ENCODE measurements around the gene LDLRAD4. TPM values are rescaled to one million over a fixed set of nuclear protein-coding genes. Genes with fewer than 3 reads are reported as not detected.
"Not testable (repeated sequence)": the region's sequence is repeated elsewhere in the genome, so short reads cannot be mapped to it uniquely, and the experiment has no call there.

Gene LDLRAD4
- total RNA-seq, 1 experiment from 2014 or later: not detected

DNA sequence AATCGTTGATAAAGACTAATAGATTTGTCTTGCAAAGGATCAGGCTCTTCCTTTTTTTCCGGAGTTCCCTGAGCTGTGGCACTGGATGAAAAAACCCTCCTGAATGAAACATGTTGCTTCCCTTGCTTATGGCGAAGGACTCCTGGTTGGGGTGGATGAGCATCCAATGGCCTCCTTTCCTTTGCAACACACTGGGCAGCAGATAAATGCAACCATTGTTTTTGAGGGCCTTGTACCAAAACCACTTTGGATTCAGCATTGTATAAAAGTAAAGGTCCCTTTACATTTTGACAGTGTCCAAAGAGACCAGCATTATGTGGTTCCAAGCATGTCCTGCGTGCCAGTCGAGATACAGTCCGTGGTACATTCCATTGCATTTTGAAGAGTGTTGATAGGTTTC is 463.1 kb downstream of the LDLRAD4 start:
- peaks cover 83% of the 10 kb centered on the region for H3K79me2 ChIP-seq (ENCODE audit: low read length)
- H3K27me3 ChIP-seq (ENCODE audit: low read length): no peaks in the 10 kb centered on the region
- TF ChIP-seq, protein P1, sequence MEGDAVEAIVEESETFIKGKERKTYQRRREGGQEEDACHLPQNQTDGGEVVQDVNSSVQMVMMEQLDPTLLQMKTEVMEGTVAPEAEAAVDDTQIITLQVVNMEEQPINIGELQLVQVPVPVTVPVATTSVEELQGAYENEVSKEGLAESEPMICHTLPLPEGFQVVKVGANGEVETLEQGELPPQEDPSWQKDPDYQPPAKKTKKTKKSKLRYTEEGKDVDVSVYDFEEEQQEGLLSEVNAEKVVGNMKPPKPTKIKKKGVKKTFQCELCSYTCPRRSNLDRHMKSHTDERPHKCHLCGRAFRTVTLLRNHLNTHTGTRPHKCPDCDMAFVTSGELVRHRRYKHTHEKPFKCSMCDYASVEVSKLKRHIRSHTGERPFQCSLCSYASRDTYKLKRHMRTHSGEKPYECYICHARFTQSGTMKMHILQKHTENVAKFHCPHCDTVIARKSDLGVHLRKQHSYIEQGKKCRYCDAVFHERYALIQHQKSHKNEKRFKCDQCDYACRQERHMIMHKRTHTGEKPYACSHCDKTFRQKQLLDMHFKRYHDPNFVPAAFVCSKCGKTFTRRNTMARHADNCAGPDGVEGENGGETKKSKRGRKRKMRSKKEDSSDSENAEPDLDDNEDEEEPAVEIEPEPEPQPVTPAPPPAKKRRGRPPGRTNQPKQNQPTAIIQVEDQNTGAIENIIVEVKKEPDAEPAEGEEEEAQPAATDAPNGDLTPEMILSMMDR (conservative IDR thresholded peaks at IDR 0.05; ENCODE audit: low read depth, low read length): no peak
- H3K9me3 ChIP-seq (ENCODE audit: low read length): 0 out of 2 replicates have a peak, but pooled peaks cover 7% of the 10 kb centered on the region
- no peaks in the 10 kb centered on the region for H3K9me2 ChIP-seq (replicated peaks; ENCODE audit: low read length)
- ChIA-PET POLR2A (ENCODE audit: unreplicated experiment) (no interaction called here), CTCF (no interaction called here)
- H3K9ac ChIP-seq (ENCODE audit: low read length): no peak overlapping the region
- no peak overlapping the region for H2AFZ ChIP-seq (ENCODE audit: low read length)
- H3K4me3 ChIP-seq (ENCODE audit: low read length): no peak overlapping the region
- no peaks in the 10 kb centered on the region for H3F3A ChIP-seq (ENCODE audit: low read length, unreplicated experiment)
- H3K4me1 ChIP-seq (ENCODE audit: insufficient read depth, low read length): no peaks in the 10 kb centered on the region
- peaks cover 45% of the 10 kb centered on the region for H3K36me3 ChIP-seq (ENCODE audit: low read depth, low read length)
- ATAC-seq (no peak), DNase-seq (no peak)
- no peak overlapping the region for H3K27ac ChIP-seq (ENCODE audit: low read length)
- no TSS peak for BruUV-seq (replicated peaks)
- peaks cover 26% of the 10 kb centered on the region; the same call in 1 of the 2 replicates for H4K20me1 ChIP-seq (ENCODE audit: low read length)
- no peak overlapping the region for H3K4me2 ChIP-seq (ENCODE audit: low read length)
- intact Hi-C loops (cut with micrococcal nuclease): no loop called here

DNA sequence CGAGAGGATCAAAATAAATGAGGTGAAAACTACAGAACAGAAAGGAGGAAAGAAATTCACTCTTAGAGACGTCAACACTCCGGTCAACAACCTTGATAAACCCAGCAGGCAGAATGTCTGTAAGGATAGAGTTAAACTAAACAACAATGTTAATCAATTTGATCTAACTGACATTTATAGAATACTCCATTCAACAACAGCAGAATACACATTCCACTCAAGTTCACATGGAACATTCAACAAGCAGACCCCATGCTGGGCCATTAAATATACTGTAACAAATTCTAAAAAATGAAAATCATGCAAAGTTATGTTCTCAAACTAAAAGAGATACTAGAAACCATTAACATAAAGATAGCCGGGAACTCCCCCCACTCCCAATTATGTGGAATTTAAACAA is 466.0 kb downstream of the LDLRAD4 start:
- no peak overlapping the region for H3K4me2 ChIP-seq (ENCODE audit: low read length)
- no peak for TF ChIP-seq EZH2phosphoT487 (IDR thresholded peaks at IDR 0.05; ENCODE audit: borderline replicate concordance, low read length)
- TF ChIP-seq, protein P1 (conservative IDR thresholded peaks at IDR 0.05; ENCODE audit: low read depth, low read length): no peak
- TF ChIP-seq EZH2 (IDR thresholded peaks at IDR 0.05; ENCODE audit: low read length, unreplicated experiment): no peak
- H3K9me3 ChIP-seq (ENCODE audit: low read length): no peaks in the 10 kb centered on the region
- no peak for DNase-seq
- CTCF ChIA-PET: no interaction called here
- H3K9ac ChIP-seq (ENCODE audit: low read length): no peak overlapping the region
- POLR2A ChIA-PET (ENCODE audit: unreplicated experiment): no interaction called here
- H3K36me3 ChIP-seq (ENCODE audit: low read depth, low read length): peaks cover 27% of the 10 kb centered on the region
- H2AFZ ChIP-seq (ENCODE audit: low read length): no peak overlapping the region
- H3K27me3 ChIP-seq (ENCODE audit: low read length): no peaks in the 10 kb centered on the region
- H3K4me1 ChIP-seq (ENCODE audit: insufficient read depth, low read length): no peaks in the 10 kb centered on the region
- ATAC-seq: no peak
- H3K27ac ChIP-seq (ENCODE audit: low read length): no peak overlapping the region
- H3F3A ChIP-seq (ENCODE audit: low read length, unreplicated experiment): no peaks in the 10 kb centered on the region
- intact Hi-C loops (cut with micrococcal nuclease): no loop called here
- H3K4me3 ChIP-seq (ENCODE audit: low read length): no peak overlapping the region
- H3K79me2 ChIP-seq (ENCODE audit: low read length): peaks cover 95% of the 10 kb centered on the region
- 0 out of 2 replicates have a peak, but pooled peaks cover 21% of the 10 kb centered on the region for H4K20me1 ChIP-seq (ENCODE audit: low read length)
- no peaks in the 10 kb centered on the region for H3K9me2 ChIP-seq (replicated peaks; ENCODE audit: low read length)
- BruUV-seq (replicated peaks): no TSS peak

DNA sequence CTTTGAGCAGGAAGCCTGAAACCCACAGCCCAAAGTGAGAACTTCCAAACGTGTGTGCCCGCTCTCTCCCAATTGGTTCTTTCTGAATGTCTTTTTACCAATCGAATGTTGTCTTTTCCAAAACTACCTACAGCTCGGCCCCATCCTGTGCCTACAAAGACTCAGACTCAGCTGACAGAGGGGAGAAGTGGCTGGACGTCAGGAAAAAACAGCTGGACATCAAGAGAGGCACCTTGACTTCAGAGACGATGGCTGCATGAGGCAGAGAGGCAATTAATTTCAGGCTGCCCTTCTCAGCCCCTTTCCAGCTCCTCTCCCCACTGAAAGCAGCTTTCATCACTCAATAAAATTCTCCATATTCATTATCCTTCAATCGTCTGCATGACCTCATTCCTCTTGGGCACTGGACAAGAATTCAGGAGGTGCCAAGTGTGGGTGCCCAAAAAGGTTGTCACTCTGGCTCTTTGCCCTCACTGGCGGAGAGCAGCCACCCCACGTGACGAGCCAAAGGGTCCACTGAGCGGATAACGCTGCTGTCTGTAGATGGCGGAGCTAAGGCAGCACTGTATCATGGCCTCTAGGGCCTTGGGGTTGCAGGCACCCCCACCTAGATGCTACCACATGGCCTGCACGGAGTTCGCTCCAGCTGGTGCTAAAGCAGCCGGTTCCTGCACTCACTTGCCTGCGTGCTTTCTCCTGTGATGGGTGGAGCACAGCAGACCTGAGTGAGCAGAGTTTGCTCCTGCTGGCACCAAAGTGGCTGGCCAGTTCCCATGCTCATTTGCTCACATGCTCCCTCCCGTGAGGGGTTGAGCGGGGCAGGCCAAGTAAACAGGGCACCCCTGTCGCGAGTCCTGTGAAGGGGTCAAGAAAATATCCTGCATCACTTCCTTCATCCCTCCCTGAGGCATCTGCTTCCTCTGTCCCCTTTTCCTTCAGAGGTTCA is 469.9 kb downstream of the LDLRAD4 start:
- no peaks in the 10 kb centered on the region for H3F3A ChIP-seq (ENCODE audit: low read length, unreplicated experiment)
- no peak overlapping the region for H2AFZ ChIP-seq (ENCODE audit: low read length)
- H3K27ac ChIP-seq (ENCODE audit: low read length): no peak overlapping the region
- ATAC-seq (no peak), DNase-seq (no peak)
- no peak overlapping the region for H3K4me3 ChIP-seq (ENCODE audit: low read length)
- peaks cover 81% of the 10 kb centered on the region for H3K79me2 ChIP-seq (ENCODE audit: low read length)
- H3K9me2 ChIP-seq (replicated peaks; ENCODE audit: low read length): no peaks in the 10 kb centered on the region
- H3K4me1 ChIP-seq (ENCODE audit: insufficient read depth, low read length): no peaks in the 10 kb centered on the region
- no peak overlapping the region for H3K4me2 ChIP-seq (ENCODE audit: low read length)
- 0 out of 2 replicates have a peak, but pooled peaks cover 17% of the 10 kb centered on the region for H4K20me1 ChIP-seq (ENCODE audit: low read length)
- H3K36me3 ChIP-seq (ENCODE audit: low read depth, low read length): 0 out of 2 replicates have a peak, but pooled peaks cover 3% of the 10 kb centered on the region
- TF ChIP-seq EZH2 (IDR thresholded peaks at IDR 0.05; ENCODE audit: low read length, unreplicated experiment) (no peak), EZH2phosphoT487 (IDR thresholded peaks at IDR 0.05; ENCODE audit: borderline replicate concordance, low read length) (no peak)
- TF ChIP-seq, protein P1 (conservative IDR thresholded peaks at IDR 0.05; ENCODE audit: low read depth, low read length): no peak
- no peaks in the 10 kb centered on the region for H3K9me3 ChIP-seq (ENCODE audit: low read length)
- intact Hi-C loops (cut with micrococcal nuclease): no loop called here
- H3K9ac ChIP-seq (ENCODE audit: low read length): no peak overlapping the region
- ChIA-PET CTCF (no interaction called here), POLR2A (ENCODE audit: unreplicated experiment) (no interaction called here)
- BruUV-seq (replicated peaks): no TSS peak
- H3K27me3 ChIP-seq (ENCODE audit: low read length): no peaks in the 10 kb centered on the region

DNA sequence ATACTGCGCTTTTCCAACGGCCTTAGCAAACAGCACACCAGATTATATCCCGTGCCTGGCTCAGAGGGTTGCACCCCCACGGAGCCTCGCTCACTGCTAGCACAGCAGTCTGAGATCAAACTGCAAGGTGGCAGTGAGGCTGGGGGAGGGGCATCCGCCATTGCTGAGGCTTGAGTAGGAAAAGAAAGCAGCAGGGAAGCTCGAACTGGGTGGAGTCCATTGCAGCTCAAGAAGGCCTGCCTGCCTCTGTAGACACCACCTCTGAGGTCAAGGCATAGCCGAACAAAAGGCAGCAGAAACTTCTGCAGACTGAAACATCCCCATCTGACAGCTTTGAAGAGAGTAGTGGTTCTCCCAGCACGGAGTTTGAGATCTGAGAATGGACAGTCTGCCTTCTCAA is 471.5 kb downstream of the LDLRAD4 start:
- intact Hi-C loops (cut with micrococcal nuclease); H3K27ac ChIP-seq (ENCODE audit: low read length); H3K36me3 ChIP-seq (ENCODE audit: low read depth, low read length); BruUV-seq (replicated peaks); DNase-seq; H3F3A ChIP-seq (ENCODE audit: low read length, unreplicated experiment); CTCF ChIA-PET; H3K27me3 ChIP-seq (ENCODE audit: low read length); H3K4me2 ChIP-seq (ENCODE audit: low read length); H3K9ac ChIP-seq (ENCODE audit: low read length); H3K9me3 ChIP-seq (ENCODE audit: low read length); H3K9me2 ChIP-seq (replicated peaks; ENCODE audit: low read length); H3K4me1 ChIP-seq (ENCODE audit: insufficient read depth, low read length); POLR2A ChIA-PET (ENCODE audit: unreplicated experiment); ATAC-seq; H3K4me3 ChIP-seq (ENCODE audit: low read length); H2AFZ ChIP-seq (ENCODE audit: low read length): not testable (repeated sequence)
- 0 out of 2 replicates have a peak, but pooled peaks cover 13% of the 10 kb centered on the region for H4K20me1 ChIP-seq (ENCODE audit: low read length)
- H3K79me2 ChIP-seq (ENCODE audit: low read length): peaks cover 69% of the 10 kb centered on the region
